Endodermal cell (in vitro differentiated cells): ENCODE results near the gene GPX4. TPM values are rescaled to one million over a fixed set of nuclear protein-coding genes. Genes with fewer than 3 reads are reported as not detected.

Experiments used
- DNase-seq: peaks from one replicate; pipeline ENCODE4 v3.0.0-alpha.2; 2017
- H3K27ac ChIP-seq: 2 replicates; pipeline ENCODE4 v1.5.1; 2013; ENCODE audit warnings: mild to moderate bottlenecking, low read depth, low read length, moderate library complexity
- H3K27me3 ChIP-seq: 2 replicates; pipeline ENCODE4 v1.6.1; 2013; ENCODE audit warnings: mild to moderate bottlenecking, low read length, moderate library complexity; ENCODE audit not compliant: insufficient read depth, control insufficient read depth, poor library complexity, severe bottlenecking
- H3K36me3 ChIP-seq: 2 replicates; pipeline ENCODE4 v1.7.0; 2013; ENCODE audit warnings: mild to moderate bottlenecking, low read length, moderate library complexity; ENCODE audit not compliant: control insufficient read depth, insufficient read depth
- H3K4me1 ChIP-seq: one replicate; pipeline ENCODE4 v1.7.0; 2013; ENCODE audit warnings: low read length; ENCODE audit not compliant: control insufficient read depth, insufficient read depth
- H3K4me3 ChIP-seq: 2 replicates; pipeline ENCODE4 v1.5.1; 2013; ENCODE audit warnings: mild to moderate bottlenecking, low read length, moderate library complexity
- H3K9ac ChIP-seq: 2 replicates; pipeline ENCODE4 v1.6.1; 2013; ENCODE audit warnings: mild to moderate bottlenecking, low read length, moderate library complexity; ENCODE audit not compliant: poor library complexity, severe bottlenecking; ENCODE audit errors: extremely low read depth
- H3K9me3 ChIP-seq: 2 replicates; pipeline ENCODE4 v1.6.1; 2013; ENCODE audit warnings: mild to moderate bottlenecking, low read length, moderate library complexity; ENCODE audit not compliant: control insufficient read depth
- H3K27ac Mint-ChIP-seq: 2 replicates; pipeline ENCODE4 v1.8.0; 2020; ENCODE audit warnings: mixed read lengths
- H3K27me3 Mint-ChIP-seq: 2 replicates; pipeline ENCODE4 v1.8.0; 2021; ENCODE audit warnings: mild to moderate bottlenecking, mixed read lengths; ENCODE audit not compliant: insufficient read depth
- H3K36me3 Mint-ChIP-seq: 2 replicates; pipeline ENCODE4 v1.8.0; 2020; ENCODE audit warnings: low read depth, mixed read lengths
- H3K4me1 Mint-ChIP-seq: 2 replicates; pipeline ENCODE4 v1.8.0; 2020; ENCODE audit warnings: mixed read lengths
- H3K4me3 Mint-ChIP-seq: 2 replicates; pipeline ENCODE4 v1.8.0; 2020; ENCODE audit warnings: mild to moderate bottlenecking, moderate library complexity, mixed read lengths
- H3K9me3 Mint-ChIP-seq: 2 replicates; pipeline ENCODE4 v1.8.0; 2020; ENCODE audit warnings: mild to moderate bottlenecking, mixed read lengths
- WGBS, 2 experiments: methylation state at CpG; one replicate each; pipeline versions ENCODE4 v1.1.5 to v1.1.7; 2013; ENCODE audit warnings: missing lambda C conversion rate in 2 of 2, mixed read lengths in 1 of 2; ENCODE audit not compliant: insufficient coverage in 1 of 2, insufficient read length in 1 of 2; 5-methylcytosine and 5-hydroxymethylcytosine counted together
- total RNA-seq, 2 donors: library from RNA; stranded (reverse); fragmentation: NEBNext Ultra II Directional in 1 of 2; extraction: Animal tissue kit (Norgen Biotek cat#: 25700) in 1 of 2; gene quantifications; 2 replicates in 1 of 2; 3 replicates in 1 of 2; pipeline ENCODE4 v1.2.1, GENCODE V29; 2021
- TF ChIP-seq, protein P1 (sequence below): fragments of 200-600 bp; sonication (generic); conservative IDR thresholded peaks from 2 replicates; pipeline ENCODE4 v1.5.0; 2021; ENCODE audit warnings: antibody characterized with exemption, mild to moderate bottlenecking

Gene GPX4
- total RNA-seq, 2 donors from 2014 or later, result 331 to 449 TPM

DNA sequence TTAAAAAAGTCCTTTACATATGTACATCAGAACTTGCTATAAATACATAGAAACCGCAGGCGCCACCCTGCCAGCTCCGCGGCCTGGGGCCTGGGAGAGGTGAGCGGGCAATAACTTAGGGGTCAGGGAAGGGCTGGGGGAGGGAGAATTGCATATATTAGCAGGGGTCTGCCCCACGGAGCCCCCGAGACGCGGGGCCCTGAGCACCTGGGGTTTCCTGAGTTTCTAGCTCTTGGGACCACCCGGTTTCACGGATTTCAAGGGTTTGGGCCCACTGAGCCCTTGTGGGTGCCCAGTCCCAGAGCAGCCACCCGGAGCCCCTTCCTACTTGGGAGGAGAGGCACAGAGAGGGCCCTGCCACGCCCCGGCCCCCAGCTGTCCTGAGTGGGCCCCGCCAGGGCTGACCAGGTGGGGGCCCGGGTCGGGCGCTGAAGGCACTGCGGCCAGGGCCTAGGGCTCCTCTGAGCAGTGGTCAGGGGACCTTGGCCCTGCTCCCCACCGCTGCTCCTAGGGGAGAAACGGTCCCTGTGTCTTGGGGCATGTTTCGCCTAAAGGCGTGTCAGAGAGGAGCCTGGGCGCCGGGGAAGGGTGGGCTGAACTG, 4.0 kb downstream of the GPX4 start:
- H3K27me3 ChIP-seq, result no peaks in the 10 kb centered on the region
- H3K36me3 Mint-ChIP-seq, result peaks cover 7% of the 10 kb centered on the region
- peaks cover 4% of the 10 kb centered on the region for H3K4me1 Mint-ChIP-seq
- H3K9me3 ChIP-seq, result no peaks in the 10 kb centered on the region
- TF ChIP-seq, protein P1, sequence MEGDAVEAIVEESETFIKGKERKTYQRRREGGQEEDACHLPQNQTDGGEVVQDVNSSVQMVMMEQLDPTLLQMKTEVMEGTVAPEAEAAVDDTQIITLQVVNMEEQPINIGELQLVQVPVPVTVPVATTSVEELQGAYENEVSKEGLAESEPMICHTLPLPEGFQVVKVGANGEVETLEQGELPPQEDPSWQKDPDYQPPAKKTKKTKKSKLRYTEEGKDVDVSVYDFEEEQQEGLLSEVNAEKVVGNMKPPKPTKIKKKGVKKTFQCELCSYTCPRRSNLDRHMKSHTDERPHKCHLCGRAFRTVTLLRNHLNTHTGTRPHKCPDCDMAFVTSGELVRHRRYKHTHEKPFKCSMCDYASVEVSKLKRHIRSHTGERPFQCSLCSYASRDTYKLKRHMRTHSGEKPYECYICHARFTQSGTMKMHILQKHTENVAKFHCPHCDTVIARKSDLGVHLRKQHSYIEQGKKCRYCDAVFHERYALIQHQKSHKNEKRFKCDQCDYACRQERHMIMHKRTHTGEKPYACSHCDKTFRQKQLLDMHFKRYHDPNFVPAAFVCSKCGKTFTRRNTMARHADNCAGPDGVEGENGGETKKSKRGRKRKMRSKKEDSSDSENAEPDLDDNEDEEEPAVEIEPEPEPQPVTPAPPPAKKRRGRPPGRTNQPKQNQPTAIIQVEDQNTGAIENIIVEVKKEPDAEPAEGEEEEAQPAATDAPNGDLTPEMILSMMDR, result no peak
- H3K36me3 ChIP-seq, result peaks cover 25% of the 10 kb centered on the region
- H3K27me3 Mint-ChIP-seq, result no peaks in the 10 kb centered on the region
- no peaks in the 10 kb centered on the region for H3K4me1 ChIP-seq
- no peak overlapping the region for H3K27ac ChIP-seq
- no peak overlapping the region for H3K9ac ChIP-seq
- no peak overlapping the region for H3K4me3 Mint-ChIP-seq
- WGBS, 2 experiments, result 96% methylated on average over 16 to 25 of the region's 25 CpGs
- H3K9me3 Mint-ChIP-seq, result no peaks in the 10 kb centered on the region
- no peak overlapping the region for H3K4me3 ChIP-seq
- no peak for DNase-seq
- no peak overlapping the region for H3K27ac Mint-ChIP-seq

DNA sequence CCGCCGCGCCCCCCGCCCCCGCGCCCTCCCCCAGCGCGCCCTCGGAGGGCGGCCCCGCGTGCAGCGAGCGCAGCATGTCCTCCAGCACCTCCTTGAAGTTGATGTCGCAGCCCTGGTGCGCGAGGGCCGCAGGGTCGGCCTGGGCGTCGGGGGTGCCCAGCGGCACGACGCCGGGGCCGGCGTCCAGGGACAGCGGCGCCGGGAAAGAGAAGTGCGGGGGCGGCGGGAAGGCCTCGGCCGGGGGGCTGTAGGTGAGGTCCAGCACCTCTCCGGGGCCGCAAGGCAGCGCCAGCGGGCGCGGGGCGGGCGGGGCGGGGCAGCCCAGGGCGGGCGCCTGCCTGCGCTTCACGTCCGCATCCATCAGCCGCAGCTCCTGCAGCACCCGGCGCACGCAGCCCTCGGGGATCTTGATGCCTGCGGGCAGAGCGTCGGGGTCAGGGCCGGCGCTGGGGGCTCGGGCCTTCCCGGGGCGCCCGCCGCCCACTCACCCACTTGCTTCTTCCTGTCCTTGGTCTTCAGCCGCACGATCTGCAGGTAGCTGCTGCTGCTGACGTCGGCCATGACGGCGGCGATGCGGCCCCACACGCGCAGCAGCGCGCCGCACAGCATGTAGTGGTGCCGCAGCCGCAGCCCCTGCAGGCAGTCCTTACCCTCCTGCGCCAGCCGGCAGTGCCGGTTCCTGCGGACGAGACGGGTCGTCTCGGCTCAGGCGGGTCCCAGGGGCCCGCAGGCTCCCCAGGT, 4.7 kb downstream of the GPX4 start:
- Mint-ChIP-seq H3K27me3 (no peaks in the 10 kb centered on the region), H3K4me3 (no peak overlapping the region), H3K36me3 (peaks cover 7% of the 10 kb centered on the region), H3K27ac (no peak overlapping the region), H3K9me3 (no peaks in the 10 kb centered on the region), H3K4me1 (peaks cover 3% of the 10 kb centered on the region)
- Histone ChIP-seq H3K27ac (no peak overlapping the region), H3K27me3 (no peaks in the 10 kb centered on the region), H3K9ac (no peak overlapping the region), H3K36me3 (peaks cover 26% of the 10 kb centered on the region), H3K4me3 (no peak overlapping the region), H3K4me1 (no peaks in the 10 kb centered on the region), H3K9me3 (no peaks in the 10 kb centered on the region)
- DNase-seq, result no peak
- 96 to 98% methylated on average over 37 to 89 of the region's 89 CpGs for WGBS, 2 experiments
- TF ChIP-seq, protein P1, result no peak

DNA sequence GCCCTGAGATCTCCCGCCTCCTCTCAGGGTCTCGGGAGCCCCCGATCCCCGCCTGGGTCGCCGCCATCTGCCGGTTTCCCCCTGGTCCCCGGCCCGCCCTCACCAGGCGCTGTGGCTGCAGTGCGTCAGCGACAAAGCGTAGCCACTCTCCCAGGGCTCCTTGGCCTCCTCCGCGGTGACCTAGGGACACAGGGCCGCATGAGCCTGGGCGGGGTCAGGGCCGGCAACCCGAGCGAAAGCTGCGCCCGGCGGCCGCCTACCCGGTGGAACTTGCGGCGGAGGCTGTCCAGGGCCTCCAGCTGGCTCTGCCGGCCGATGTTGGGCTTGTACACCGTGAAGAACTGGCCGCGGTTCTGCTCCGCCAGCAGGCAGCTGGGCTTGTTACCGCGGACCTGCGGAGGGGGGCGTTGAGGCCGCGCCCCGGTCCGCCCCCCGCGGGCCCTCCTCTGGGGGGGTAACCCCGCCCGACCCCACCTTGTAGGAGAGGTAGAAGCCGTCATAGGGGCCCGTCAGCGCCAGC, 5.3 kb downstream of the GPX4 start:
- peaks cover 26% of the 10 kb centered on the region for H3K36me3 ChIP-seq
- TF ChIP-seq, protein P1, result no peak
- WGBS, 2 experiments, result 95 to 96% methylated on average over 33 to 48 of the region's 48 CpGs
- no peak overlapping the region for H3K27ac Mint-ChIP-seq
- H3K4me3 Mint-ChIP-seq, result no peak overlapping the region
- H3K27me3 Mint-ChIP-seq, result no peaks in the 10 kb centered on the region
- no peak overlapping the region for H3K27ac ChIP-seq
- no peaks in the 10 kb centered on the region for H3K9me3 ChIP-seq
- no peaks in the 10 kb centered on the region for H3K27me3 ChIP-seq
- H3K4me3 ChIP-seq, result no peak overlapping the region
- H3K4me1 ChIP-seq, result no peaks in the 10 kb centered on the region
- H3K36me3 Mint-ChIP-seq, result peaks cover 7% of the 10 kb centered on the region
- no peaks in the 10 kb centered on the region for H3K9me3 Mint-ChIP-seq
- no peak overlapping the region for H3K9ac ChIP-seq
- peaks cover 1% of the 10 kb centered on the region for H3K4me1 Mint-ChIP-seq
- DNase-seq, result no peak
